NCI-H748 treated with DMSO at 0.1 percent for 48 hours (cell line): ENCODE results near the gene ATXN1.
"Not testable (repeated sequence)": the region's sequence is repeated elsewhere in the genome, so short reads cannot be mapped to it uniquely, and the experiment has no call there.

Source experiments
- DNase-seq: peaks from one replicate; lab custom pipeline; 2025; lab: John Stamatoyannopoulos, UW

ATXN1 gene

GRCh38 chr6:16644540-16645250 is 116.6 kb downstream of the ATXN1 start:
- DNase-seq: no peak

DNA sequence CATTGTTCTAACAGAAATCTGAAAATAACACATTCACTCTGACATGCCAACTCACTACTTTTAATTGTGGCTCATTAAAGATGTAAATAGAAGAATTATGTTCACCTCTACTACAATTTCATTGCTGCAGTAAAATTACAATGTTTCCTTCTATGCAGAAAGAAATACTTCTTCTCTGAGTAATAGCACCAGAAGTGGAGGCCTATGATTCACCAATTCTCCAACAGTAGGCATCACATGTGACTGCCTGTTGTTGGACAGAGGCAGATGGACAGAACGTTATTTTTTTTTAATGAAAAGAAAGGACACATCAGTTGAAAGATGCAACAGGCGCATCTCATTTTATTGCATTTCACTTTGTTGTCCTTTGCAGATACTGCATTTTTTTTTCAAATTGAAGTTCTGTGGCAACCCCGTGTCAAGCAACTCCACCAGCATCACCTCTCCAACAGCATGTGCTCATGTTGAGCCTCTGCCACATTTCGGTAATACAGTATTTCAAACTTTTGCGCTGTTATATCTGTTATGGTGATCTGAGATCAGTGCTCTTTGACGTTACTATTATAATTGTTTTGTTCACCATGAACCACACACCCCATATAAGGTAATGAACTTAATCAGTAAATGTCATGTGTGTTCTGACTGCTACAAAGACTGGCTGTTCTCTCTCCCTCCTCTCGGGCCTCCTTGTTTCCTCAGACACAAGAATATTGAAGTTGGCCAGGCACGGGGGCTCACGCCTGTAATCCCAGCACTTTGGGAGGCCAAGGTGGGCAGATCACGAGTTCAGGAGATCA is 121.4 kb downstream of the ATXN1 start:
- DNase-seq: no peak

GRCh38 chr6:16637635-16638034 is 123.6 kb downstream of the ATXN1 start:
- no peak for DNase-seq

- DNase-seq: no peak
Observed at GRCh38 chr6:16635810-16636602, 125.3 kb downstream of the ATXN1 start.

GRCh38 chr6:16635291-16635809 is 125.9 kb downstream of the ATXN1 start:
- no peak for DNase-seq

GRCh38 chr6:16634855-16635254 is 126.4 kb downstream of the ATXN1 start:
- no peak for DNase-seq

- no peak for DNase-seq
Observed at GRCh38 chr6:16633961-16634360, 127.3 kb downstream of the ATXN1 start.

GRCh38 chr6:16633465-16633864 is 127.8 kb downstream of the ATXN1 start:
- no peak for DNase-seq

GRCh38 chr6:16632101-16632500 is 129.2 kb downstream of the ATXN1 start:
- no peak for DNase-seq

- DNase-seq: no peak
Observed at GRCh38 chr6:16630026-16630643, 131.1 kb downstream of the ATXN1 start.

GRCh38 chr6:16628580-16628979 is 132.7 kb downstream of the ATXN1 start:
- not testable (repeated sequence) for DNase-seq

DNA sequence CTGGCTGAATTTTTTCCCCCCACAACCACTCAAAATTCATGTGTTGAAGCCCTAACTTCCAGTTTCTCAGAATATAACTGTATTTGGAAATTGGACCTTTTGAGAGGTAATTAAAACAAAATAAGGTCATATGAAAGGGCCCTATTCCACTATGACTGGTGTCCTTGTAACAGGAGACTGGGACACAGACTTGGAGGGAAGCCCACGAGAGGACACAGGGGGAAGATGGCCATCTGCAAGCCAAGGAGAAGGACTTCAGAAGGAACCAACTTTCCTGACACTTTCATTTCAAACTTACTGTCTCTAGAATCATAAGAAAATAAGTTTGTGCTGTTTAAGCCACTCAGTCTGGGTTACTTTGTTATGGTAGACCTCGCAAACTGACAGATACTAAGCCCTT is 134.6 kb downstream of the ATXN1 start:
- DNase-seq: no peak

GRCh38 chr6:16625291-16626265 is 135.7 kb downstream of the ATXN1 start:
- peak; percentile 86 for DNase-seq

DNA sequence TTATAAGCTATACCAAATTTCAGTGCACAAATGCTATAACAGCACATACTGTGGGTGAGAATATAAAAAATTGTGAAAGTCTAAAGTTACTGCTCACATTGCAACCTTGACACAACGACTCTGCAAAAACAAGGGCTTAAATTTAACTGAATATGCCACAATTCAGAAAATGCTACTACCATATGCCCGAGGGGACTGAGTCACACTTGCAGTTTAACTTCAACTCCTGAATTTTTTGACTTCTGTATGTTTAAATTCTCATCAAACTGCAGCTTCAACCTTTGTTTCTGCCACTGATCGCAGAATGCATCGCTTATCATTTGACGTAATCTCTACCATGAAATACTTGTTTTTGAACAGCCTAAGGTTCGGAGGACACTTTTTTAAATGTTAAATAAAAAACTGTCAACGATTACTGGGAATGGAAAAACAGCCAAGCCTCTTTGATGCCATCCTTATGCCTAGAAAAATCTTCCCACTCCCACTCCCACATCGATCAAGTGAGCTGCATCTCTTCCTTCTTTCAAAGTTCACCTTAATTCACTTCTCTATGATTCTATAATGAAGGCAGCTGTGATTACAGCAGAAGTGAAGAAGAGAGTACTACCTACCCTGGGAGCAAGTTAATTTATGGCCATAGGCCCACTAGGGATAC is 136.5 kb downstream of the ATXN1 start:
- no peak for DNase-seq

DNA sequence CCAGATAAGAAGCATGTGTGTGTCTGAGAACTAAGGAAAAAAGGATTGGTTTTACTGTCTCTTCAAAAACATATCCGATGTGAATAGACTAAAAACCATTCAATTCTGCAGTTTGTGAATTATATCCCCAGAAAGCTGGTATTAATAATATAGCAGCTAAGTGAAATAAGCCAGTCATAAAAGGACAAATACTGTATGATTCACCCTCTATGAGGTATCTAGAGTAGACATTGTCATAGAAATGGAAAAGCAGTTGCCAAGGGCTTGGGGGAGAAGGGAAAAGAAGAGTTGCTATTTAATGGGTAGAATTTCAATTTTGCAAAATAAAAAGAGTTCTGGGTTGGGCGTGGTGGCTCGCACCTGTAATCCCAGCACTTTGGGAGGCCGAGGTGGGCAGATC is 137.5 kb downstream of the ATXN1 start:
- no peak for DNase-seq

DNA sequence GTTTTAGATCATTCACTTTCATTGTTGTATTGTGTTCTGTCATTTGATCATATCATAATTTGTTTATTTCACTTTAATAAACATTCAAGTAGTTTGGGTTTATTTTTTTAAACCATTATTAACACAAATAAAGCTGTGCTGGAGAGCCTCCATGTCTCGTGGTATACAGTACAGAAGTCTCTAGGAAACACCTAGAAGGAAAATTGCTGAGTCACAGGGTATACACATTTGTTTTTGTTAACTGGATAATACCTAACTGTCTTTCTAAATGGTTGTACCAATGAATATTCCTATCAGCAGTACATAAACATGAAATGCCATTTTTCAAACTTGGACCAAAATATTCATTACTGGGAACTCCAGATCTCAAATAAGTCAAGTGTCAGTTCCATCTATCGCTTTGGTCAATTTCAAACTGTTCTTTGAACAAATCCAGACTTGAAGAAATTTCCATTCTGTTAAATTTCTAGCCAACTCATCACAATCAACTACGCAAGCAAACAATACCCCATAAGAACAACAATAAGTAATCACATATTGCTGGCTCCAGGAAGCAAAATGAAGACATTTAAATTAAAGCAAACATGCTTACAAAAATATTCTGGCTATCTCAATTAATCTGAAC is 138.1 kb downstream of the ATXN1 start:
- no peak for DNase-seq

- no peak for DNase-seq
Observed at GRCh38 chr6:16622193-16622592, 139.1 kb downstream of the ATXN1 start.

DNA sequence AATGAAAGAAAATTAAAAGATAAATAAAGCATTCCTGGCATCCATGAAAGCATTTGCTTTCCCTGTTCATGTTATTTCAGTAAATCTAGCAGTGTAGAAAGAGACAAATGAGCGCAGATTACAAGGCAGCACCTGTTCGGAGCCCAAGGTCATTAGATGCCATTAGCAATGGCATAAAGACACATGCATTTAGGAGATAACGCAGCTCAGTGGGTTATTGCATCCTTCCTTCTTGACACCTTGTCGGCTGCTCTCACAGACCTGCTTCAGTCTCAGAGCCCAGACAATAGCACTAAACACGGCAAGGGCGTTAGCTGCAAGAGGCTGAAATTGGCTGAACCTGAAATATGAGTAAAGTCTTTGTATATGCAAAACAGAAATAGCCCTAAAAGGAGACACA is 140.3 kb downstream of the ATXN1 start:
- no peak for DNase-seq

GRCh38 chr6:16619777-16620176 is 141.5 kb downstream of the ATXN1 start:
- DNase-seq: no peak

DNA sequence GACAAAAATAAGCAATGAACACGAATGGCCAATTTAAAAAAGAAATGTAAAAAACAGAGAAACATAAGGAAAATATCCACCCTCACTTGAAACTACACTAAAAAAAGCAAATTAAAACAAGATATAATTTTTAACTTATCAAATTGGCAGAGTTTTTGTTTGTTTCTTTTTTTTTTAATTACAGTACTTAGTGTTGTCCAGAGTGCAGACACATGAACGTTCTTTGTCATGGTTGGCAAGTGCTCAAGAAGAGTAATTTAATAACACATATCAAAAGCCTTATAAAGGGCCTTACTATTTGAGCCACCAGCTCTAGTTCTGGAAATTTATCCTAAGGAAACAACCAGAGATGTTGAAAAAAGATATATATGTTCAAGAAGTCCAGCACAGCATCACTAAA is 142.3 kb downstream of the ATXN1 start:
- DNase-seq: no peak
